GM18858 (cell line): ENCODE data around the gene TMPRSS6.

Experiments
- ATAC-seq: cut with Tn5 transposase; IDR thresholded peaks from one replicate; pipeline ENCODE4 v1.9.1; 2021; ENCODE audit not compliant: unreplicated experiment

The TMPRSS6 gene

DNA sequence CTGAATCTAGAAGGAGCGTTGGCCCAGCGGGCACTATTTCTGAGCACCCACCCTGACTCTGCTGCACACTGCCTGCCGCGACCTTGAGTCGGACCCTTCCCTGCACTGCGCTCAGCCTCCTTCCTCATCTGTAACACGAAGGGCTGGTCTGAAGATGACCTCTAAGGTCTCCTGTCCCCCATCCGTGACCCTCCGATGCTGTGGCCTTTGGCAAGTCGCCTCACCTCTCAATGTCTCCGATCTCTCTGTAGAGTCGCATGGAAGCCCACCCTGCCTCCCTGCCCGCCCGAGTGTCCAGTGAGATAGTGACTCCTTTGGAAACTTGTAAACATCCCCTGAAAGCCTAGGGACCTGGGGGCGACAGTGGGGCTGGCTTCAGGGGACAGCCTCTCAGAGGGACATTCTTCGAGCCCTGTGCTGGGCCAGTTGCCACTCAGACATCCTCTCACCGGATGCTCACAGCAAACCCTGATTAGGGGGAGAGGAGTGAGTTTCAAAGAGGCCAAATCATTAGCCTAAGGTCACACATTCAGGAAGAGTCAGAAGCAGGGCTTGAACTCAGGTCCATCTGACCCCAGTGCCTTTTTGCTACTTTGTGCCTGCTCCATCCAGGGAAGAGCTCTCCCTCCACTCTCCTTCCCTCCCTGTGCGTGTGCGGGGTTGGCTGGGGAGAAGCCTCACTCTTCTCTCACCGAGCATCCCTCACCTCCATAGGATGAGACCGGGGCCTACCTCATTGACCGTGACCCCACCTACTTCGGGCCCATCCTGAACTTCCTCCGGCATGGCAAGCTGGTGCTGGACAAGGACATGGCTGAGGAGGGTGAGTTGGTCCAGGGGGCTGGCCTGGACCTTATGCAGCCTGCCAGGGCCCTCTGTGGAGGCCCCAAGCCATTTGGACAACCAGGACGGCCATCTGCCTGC is 56.9 kb downstream of the TMPRSS6 start:
- no peak for ATAC-seq

DNA sequence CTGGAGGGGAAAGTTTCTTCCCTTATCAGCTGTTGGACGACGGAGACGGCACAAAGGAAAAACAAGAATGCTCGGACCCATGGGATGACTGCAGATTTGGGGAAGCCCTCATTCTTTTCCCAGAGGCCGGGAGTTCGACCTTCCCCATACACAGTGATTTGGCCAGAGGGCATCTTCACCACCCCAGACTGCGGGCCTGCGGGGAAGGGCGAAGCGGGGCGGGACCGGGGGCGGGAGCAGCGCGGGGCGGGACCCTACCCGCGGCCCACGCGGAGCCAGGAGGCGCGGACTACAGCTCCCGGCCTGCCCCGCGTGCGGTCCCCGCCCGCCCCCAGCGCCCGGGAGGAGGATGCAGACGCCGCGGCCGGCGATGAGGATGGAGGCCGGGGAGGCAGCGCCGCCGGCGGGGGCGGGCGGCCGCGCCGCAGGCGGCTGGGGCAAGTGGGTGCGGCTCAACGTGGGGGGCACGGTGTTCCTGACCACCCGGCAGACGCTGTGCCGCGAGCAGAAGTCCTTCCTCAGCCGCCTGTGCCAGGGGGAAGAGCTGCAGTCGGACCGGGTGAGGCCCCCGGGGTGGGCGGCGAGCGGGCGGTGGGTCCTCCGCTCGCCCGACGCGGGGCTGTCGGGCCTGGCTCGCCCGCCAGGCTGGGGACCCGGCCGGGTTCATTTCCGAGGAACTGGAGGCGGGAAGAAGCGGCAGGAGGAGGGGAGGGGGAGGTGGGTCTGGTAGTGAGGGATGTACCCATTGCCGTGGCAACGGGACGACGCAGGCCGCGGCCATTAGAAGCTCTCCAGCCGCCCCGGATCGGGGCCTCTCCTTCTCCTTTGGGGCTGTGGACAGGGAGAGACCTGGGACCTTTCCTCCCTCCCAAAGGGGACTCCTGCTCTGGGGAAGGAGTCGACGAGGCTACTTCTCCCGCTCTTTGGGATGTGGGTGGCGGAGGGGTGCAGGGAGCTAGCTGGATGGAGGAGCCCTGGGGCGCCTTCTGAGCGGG is 57.8 kb downstream of the TMPRSS6 start, which contains the start of gene KCTD17:
Gene KCTD17 (plus strand): TSS at position 352 of the 995 bp plus-strand sequence. CDS start 19 bp downstream, at position 371.
- no peak for ATAC-seq

DNA sequence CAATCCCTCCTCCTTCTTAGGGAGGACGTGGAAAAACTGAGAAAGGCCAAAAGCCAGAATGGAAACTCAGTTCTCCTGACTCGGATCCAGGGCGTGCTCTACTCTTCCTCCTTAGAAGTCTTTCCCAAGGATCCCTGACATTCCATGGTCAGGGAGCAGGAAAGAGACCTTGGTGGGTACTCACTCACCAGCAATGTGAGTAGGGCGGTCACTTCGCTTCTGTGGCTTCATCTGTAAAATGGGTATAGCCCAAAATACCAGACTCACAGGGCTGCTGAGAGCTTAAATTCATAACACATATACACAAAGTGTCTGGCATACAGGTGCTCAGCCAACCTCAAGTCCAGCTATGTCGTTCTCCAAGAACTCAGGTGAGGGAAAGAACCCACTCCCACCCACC is 58.6 kb downstream of the TMPRSS6 start:
- ATAC-seq = no peak

DNA sequence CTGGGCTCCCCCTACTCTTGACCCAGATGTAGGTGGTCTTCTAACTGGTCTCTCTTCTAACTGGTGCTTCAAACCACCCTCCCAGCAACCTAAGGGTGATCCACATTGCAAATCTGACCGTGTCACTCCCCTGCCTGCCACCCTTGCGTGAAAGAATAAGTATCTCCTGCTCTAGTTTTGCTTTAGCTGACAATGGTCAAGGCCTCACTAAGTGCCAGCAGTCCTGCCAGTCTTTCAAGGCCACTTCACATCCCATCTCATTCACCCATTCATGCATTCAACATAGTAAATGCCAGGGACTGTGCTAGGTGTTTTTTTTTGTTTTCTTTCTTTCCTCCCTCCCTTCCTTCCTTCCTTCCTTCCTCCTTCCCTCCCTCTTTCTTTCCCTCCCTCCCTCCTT is 60.3 kb downstream of the TMPRSS6 start:
- no peak for ATAC-seq

DNA sequence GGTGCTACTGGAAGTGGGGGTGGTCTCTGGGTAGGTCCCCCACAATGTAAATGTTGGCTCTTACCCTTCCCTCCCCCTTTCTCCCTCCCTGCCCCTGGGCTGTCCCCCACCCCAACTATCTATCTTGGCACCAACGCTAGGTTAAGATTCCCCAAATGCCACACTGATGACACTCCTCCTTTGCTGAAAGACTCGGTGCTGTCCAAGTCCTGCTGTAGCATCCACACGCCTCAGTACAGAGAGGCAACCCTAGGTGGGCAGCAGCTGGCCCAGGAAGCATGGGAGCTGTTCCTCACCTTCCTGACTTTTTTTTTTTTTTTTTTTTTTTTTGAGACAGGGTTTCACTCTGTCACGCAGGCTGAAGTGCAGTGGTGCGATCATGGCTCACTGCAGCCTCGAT is 61.4 kb downstream of the TMPRSS6 start:
- no peak for ATAC-seq

DNA sequence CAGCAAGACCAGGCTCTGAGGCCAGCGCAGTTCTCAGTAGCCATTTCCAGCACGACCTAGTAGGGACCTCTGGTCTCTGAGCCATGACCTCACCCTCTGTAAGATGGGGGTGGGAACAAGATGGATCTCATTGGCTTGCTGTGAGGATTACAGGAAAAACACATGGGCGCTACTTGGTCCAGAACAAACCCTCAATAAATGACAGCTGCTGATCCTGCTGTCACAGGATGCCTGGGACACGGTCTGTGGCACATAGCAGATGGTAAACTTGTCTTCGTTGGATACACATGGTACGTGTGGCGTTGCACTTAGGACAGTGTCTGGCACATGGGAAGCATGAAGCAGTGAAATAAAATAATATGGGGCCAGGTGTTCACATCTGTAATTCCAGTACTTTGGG is 62.5 kb downstream of the TMPRSS6 start:
- no peak for ATAC-seq

DNA sequence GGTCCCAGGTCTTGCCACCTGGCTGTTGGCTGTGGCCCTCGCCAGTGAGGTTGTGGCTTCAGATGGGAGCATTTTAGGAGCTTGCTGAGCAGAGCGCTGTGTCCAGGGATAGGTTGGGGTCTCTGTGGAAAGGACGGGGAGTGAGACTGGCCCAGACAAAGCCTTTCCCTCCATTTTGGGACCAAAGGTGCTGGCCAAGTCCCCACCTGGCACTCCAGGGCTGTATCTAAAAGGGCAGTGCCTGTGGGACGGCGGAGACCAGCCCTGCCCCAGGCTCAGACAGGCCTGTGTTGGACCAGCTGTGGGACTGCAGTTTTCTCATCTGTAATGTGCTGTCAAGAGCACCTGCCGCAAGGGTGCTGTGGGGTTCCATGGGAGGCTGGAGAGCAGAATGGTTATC is 62.9 kb downstream of the TMPRSS6 start:
- ATAC-seq = no peak

DNA sequence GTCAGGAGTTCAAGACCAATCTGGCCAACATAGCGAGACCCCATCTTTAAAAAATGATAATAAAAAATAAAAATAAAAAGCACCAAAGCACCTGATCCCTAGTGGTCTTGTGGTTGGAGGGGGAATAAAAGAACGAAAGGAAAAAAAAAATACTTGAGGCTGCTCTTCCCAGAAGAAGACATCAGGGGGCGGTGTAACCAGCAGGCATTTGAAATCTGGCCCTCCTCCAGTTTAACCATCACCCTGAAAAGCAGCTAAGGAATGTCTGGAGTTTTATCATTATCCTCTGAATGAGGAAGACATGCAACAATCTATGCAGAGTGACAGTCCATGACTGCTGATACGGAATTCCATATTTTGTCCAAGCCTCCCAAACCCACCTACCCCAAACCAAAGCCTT is 63.6 kb downstream of the TMPRSS6 start:
- no peak for ATAC-seq

DNA sequence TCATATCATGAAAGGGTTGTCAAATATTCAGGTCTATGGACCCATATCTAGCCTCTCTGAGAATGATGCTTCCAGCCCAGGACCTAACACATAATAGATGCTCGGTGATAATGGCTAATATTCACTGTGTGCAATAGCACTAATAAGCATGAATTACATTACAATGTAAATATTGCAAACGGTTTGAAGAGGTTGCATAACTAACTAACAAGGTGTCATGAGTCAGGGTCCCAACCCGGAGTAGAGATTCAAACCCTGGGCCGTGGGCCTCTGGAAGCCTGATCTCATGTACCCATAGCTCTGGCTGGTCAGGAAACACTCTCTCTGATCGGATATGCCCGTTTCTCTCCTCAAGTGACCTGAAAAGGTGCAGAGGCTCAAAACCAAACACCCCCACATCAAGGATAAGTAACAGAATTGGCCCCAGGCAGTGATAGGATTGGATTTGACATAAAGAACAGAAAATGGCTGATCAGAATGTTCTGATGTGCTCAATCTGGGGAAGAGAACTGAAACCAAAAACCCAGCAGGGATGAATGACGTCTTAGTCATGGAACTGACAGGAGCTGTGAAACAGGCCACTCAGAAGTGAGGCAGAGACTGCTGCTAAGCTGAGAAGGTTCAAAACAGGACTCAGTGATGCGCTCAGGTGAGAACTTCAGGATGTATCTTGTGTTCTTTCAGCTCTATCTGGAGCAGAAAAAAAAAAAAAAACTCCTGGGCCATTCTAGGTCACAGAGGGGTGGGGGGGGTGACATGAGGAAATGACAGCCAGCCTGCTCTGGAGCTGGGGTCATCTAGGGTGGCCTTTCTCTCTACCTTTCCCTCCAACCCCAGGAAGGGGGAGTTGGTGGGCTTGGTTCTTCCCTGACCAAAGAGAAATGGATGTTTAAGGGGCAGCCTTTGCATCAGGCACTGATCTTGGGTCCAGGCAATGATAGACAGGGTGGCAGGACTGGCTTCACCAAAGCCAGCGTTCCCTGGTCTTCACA is 64.6 kb downstream of the TMPRSS6 start:
- ATAC-seq = no peak

DNA sequence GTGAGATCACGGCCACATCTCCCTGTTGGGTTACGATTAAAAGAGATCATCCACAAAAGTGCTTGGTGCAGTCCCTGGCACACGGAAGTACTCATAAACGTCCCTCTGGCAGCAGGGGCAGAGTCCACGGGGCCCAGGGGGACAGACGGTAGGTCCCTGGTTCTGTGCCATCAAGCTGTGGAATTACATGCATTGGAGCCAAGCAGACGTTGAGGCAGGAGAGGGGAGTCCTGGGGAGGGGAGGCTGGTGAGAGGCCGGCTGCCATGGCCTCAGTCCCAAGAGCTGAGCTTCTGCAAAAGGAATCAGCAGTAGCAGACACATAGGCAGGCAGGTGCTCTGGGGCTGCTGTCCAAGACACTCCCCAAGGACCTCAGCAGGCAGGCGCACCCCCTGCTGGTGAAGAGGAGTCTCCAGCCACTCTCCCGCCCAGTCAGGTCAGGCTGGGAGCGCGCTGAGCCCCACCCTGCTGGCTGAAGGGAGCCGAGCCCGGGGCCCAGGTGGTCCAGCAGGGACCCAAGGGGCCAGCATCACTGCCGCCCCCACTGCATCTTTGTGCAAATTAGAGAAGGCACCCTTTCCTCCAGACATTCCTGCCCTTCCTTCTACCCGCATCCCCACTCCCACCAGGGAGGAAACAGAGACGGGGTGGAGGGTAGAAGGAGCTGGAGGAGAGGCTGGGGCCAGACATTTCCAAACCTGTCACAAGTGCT is 65.5 kb downstream of the TMPRSS6 start:
- no peak for ATAC-seq

DNA sequence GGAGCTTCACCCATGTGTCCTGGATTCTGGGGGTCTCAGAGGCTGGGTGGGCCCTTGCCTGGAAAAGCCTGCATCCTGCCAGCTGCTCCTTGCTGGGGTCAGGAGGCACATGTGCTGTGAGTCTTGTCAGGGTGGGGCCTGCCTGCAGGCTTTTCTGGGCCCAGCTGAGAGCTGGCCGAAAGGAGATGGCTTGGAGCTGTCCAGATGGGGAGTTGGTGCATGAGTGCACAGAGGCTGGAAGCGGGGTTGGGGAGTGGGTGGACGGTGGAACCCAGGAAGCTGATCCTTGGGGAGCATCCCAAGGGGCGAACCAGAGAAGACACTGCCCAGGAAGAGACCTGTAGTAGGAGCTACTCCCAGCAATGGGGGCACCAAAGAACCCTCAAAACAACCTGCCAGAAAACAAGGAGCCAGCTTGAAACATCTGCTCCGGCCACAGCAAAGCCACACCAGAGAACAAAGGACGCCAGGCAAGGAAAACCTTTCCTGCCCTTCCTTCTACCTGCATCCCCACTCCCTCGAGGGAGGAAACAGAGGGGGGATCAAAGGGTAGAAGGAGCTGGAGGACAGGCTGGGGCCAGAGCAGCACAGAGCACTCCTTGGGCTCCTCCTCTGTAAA is 66.2 kb downstream of the TMPRSS6 start:
- no peak for ATAC-seq

DNA sequence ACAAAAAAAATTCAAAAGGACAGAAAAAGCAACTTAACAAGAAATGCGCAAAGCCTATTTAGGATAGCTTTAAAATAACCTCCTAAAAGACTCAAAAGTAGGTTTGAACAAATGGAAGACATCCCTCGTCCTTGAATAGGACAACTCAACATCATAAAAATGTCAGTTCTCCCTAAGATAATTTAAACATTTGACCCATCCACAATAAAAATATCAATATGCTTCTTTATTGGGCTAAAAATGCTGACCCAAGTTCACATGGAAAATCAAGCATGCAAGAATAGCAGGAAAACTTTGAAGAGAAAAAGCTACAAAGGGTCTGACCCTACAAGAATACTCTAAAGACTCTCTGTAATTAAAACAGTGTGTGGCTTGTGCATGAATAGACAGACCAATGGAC is 70.0 kb downstream of the TMPRSS6 start:
- ATAC-seq = no peak

DNA sequence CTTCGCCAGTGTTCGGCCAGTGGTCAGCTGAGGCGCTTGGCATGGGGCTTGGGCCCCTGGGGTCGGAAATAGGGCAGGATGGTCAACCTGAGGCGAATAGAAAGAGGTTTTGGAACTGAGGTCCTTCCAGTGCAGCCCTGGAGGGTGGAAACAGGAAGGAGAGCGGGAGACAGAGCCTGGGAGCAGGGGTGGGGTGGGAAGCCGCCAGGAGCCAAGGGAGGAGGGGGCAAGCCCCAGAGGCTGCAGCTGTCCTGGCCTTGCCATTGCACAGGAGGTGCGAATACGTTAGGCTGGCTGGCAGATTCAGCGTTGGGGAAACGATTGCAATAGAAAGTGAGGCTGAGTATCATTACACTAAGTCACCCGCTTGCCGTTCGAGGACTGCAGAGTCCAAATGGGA is 71.8 kb downstream of the TMPRSS6 start:
- ATAC-seq = no peak

DNA sequence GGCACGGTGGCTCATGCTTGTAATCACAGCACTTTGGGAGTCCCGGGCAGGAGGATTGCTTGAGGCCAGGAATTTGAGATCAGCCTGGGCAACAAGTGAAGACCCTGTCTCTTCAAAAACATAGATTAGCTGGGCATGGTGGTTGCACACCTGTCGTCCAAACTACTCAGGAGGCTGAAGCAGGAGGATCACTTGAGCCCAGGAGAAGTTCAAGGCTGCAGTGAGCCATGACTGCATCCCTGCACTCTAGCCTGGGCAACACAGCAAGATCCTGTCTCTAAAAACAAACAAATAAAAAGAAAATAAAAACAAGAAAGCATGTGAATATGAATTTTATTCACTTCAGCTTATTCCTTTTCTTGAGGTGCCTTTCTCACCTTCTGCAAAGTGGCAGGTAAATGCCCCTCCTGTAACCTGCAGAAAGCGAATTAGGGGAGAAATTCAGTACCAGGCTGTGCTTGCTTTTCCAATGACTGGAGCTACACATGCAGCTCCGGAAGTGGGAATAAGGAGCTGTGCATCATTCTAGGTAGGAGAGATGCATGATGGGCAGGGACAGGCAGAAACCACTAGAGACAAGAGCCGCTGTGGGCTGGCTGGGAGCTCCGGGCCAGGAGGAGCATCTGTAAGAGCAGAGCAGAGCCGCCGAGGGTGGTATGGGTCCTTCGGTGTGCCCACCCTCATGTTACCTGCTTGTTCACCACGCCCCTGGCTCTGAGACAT is 72.7 kb downstream of the TMPRSS6 start:
- no peak for ATAC-seq

DNA sequence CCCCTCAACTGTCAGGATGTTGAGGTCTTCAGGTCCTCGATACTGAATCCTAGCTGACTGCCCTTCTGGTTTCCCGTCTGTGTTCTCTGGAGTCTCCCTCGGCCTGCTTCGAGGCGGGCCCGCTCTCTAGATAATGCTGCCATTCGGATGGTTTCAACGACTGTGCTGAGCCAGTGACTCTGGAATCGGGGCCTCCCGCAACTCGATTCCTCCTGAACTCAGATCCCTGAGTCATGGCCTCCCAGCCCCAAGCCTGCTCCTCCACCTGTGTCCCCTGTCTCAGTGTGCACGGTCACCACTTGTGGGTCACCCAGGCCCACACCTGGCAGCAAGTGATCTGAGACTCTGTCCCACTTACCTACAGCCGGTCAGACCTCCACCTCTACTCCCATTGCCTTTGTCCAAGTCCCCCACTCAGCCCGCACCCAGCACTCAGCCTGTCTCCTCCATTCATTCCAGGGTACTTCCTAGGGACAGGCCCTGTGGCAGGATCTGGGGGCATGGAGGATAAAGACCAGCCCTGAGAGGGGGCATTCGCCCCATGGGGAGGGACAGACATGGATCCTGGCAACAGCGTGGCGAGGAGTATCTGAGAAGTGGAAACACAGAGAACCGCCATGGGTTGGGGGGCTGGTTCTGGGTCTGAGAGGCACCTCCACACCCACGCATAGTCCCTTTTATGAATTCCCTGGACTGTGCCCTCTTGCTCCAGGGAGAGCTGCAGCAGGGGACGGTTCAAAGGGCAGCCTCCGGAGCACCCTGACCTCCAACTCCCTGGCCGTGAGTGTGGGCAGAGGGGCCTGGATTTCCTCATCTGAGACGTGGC is 75.7 kb downstream of the TMPRSS6 start:
- ATAC-seq = no peak

DNA sequence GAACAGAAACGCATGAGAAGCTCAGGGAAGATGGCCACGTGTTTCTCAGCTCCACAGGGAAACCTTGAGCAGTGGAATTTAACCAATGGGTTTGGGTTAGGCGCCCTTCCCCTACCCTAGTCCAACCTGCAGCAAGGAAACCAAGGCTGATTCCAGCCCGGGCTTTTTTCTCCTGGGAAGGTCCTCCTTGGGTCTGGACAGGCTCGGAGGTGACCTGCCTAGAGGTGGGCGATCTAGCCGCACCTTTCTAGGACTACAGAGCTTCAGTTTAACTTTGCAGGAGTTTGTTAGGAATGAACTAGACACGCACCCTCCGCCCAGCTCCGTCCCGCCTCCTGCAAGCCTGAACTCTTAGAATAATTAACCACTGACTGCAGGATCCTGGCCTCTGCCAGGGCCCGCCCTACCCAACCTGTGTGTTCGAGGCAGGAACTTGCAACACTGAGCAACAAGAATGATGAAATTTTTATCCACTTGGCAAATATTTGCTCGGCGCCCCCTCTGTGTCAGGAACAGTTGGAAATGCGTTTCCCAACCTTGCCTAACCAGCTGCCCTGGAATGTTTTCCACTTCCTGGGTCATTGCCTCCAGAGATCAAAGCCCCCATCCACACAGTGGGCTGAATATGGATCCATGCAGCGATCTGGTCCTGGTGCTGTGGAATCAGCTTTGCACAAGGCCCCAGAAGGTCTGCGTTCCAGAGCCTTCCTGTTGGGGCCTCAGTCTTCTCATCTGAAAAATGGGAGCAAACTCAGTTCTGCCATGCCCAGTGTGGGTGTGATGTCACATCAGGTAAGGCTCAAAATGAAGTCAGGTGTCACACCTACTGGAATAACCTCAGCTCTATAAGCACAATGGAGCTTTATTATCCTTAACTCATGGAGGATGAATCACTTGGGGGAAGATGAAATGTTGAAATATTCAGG is 76.7 kb downstream of the TMPRSS6 start:
- no peak for ATAC-seq

DNA sequence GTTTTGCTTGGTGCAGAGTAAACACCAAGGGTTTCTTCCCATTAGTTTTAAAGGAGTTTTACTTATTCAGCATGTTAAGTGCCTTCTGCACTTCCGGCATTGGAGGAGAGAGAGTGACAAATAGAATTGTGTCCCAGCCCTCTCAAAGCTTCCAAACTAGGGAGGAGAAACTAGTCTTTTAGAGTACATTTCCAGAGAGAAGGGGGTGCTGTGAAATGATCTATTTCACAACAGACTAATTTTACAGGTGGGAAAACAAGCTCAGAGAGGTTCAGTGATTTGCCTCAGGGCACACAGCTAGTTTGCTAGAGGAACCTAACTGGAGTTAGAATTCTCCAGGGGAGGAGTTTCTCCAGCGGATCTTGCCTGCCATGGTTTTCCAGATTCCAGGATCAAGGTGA is 77.4 kb downstream of the TMPRSS6 start:
- ATAC-seq = no peak
